Cardiac muscle cell (in vitro differentiated cells and primary cell): ENCODE data around the gene CCL13. TPM values are rescaled to one million over a fixed set of nuclear protein-coding genes. Genes with fewer than 3 reads are reported as not detected.

Experiments used
- DNase-seq, 2 donors: peaks; one replicate each; pipeline versions ENCODE4 v3.0.0 to v3.0.0-alpha.2; 2010 to 2017; ENCODE audit warnings: low read depth in 1 of 2, low spot score in 1 of 2
- H3K27ac ChIP-seq: fragments of 200-600 bp; sonication (generic); 2 replicates; pipeline ENCODE4 v1.5.1; 2016
- H3K27me3 ChIP-seq: fragments of 200-600 bp; sonication (generic); 2 replicates; pipeline ENCODE4 v1.6.0; 2016; ENCODE audit warnings: control low read depth
- H3K36me3 ChIP-seq: fragments of 200-600 bp; sonication (generic); 2 replicates; pipeline ENCODE4 v1.5.1; 2016; ENCODE audit warnings: control low read depth
- H3K4me1 ChIP-seq: fragments of 200-600 bp; sonication (generic); 2 replicates; pipeline ENCODE4 v1.8.1; 2017; ENCODE audit warnings: low read depth, mild to moderate bottlenecking, mixed run types
- H3K4me3 ChIP-seq: fragments of 200-600 bp; sonication (generic); 2 replicates; pipeline ENCODE4 v1.5.1; 2016; ENCODE audit warnings: mild to moderate bottlenecking
- H3K9me3 ChIP-seq: fragments of 200-600 bp; sonication (generic); 2 replicates; pipeline ENCODE4 v1.5.1; 2017; ENCODE audit warnings: low read depth, mild to moderate bottlenecking, control low read depth
- CTCF ChIP-seq: IDR thresholded peaks from 2 replicates; pipeline ENCODE4 v1.5.1; 2012; ENCODE audit warnings: low read depth, mild to moderate bottlenecking, low read length
- polyA plus RNA-seq: library from polyadenylated mRNA; unstranded; fragments of >200 nt; fragmentation: Nextera tagmentation; extraction: Ambion mirVana; gene quantifications from 2 replicates; pipeline ENCODE4 v1.2.1, GENCODE V29; 2016
- total RNA-seq: library from RNA; depleted of rRNA; stranded (reverse); fragments of >200 nt; gene quantifications from 2 replicates; pipeline ENCODE4 v1.2.3, GENCODE V29; 2016

The CCL13 gene
- total RNA-seq (not detected in 2 replicates), polyA plus RNA-seq (not detected in 2 replicates)

DNA sequence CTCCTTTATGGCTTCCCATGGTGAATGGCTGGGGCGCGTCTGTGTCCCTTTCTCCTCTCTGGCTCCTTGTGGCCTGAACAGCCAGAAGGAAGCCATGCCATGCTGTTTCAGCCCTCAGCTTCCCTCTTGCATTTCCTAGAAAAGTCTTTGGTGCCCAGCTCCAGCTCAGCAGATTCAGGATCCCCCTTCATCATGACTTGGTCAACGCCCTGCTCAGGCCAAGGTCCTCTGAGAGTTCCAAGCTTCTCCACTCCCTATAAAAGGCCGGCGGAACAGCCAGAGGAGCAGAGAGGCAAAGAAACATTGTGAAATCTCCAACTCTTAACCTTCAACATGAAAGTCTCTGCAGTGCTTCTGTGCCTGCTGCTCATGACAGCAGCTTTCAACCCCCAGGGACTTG lies at the start of gene CCL13:
Gene CCL13 (plus strand): TSS at position 287 of the 400 bp plus-strand sequence. CDS start 47 bp downstream, at position 334.
- Histone ChIP-seq H3K27me3 (no peaks in the 10 kb centered on the region), H3K4me1 (no peaks in the 10 kb centered on the region), H3K4me3 (no peak within 1 kb of the TSS), H3K36me3 (no peaks in the 10 kb centered on the region), H3K27ac (no peak within 1 kb of the TSS), H3K9me3 (no peaks in the 10 kb centered on the region)
- no peak for DNase-seq
- no peak for TF ChIP-seq CTCF

DNA sequence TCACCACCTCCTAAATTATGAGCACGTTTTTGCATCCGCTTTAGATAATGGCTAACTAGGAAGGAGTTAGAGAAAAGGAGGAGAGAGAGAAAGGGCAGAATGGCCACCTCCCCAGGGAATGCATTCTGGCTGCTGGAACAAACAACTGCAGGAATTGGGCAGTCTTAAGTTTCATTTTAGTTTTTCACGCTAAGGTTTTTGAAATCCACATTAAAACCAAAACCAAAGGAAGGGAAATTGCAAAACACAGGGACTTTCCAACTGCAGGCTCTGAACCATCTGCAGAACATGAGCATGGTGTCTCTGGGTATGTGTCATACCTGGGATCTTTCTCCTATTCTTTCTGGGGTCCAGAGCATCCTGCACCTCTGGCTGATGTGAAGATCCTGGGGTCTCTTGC lies 49.2 kb upstream of the CCL13 start:
- no peaks in the 10 kb centered on the region for H3K4me1 ChIP-seq
- no peaks in the 10 kb centered on the region for H3K36me3 ChIP-seq
- H3K4me3 ChIP-seq, result no peak overlapping the region
- TF ChIP-seq CTCF, result no peak
- H3K9me3 ChIP-seq, result no peaks in the 10 kb centered on the region
- peak in 1 of 2 donors; percentile 87 for DNase-seq
- peaks cover 12% of the 10 kb centered on the region for H3K27me3 ChIP-seq
- no peak overlapping the region for H3K27ac ChIP-seq

DNA sequence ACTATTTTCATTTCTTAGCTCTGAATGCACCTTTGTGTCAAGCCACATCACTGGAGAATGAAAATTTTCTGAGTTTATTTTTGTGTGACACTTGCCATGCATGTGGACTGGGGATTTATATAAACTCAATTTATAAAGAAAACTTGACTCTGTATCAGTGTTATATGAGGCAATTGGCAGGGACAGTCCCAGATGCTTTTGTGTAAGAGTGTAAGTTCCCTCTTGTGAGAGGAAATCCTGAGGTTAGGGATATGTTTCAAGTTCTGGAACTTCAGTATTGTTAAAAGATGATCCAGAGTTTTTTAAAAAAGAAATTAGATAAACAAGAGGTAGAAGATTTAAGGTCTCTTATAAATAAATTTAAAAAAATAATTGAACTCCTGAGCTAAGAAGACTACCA lies 47.9 kb upstream of the CCL13 start:
- Histone ChIP-seq H3K9me3 (no peaks in the 10 kb centered on the region), H3K4me3 (no peak overlapping the region), H3K27ac (no peak overlapping the region), H3K4me1 (no peaks in the 10 kb centered on the region), H3K27me3 (peaks cover 21% of the 10 kb centered on the region), H3K36me3 (no peaks in the 10 kb centered on the region)
- no peak for TF ChIP-seq CTCF
- no peak for DNase-seq

DNA sequence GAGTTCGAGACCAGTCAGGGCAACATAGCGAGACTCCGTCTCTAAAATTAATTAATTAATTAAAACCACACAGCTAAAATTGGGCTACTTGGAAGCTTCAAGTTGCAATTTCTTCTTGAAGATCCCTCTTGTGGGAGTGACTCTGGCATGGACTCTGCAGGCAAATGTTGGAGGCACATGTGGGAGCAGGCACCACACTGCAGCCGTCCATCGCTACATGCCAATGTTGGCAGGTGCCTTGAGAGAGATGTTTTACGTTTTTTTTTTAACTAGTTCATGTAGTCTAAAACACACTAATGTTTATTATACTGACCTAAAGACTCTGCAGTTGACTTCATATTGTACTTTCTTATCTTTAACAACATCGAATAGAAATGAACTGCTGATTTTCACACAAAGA lies 45.0 kb upstream of the CCL13 start:
- no peaks in the 10 kb centered on the region for H3K36me3 ChIP-seq
- TF ChIP-seq CTCF, result no peak
- no peak overlapping the region for H3K4me3 ChIP-seq
- DNase-seq, result no peak
- no peaks in the 10 kb centered on the region for H3K4me1 ChIP-seq
- H3K27ac ChIP-seq, result no peak overlapping the region
- H3K9me3 ChIP-seq, result no peaks in the 10 kb centered on the region
- peaks cover 45% of the 10 kb centered on the region for H3K27me3 ChIP-seq

- Histone ChIP-seq H3K4me1 (no peaks in the 10 kb centered on the region), H3K27ac (no peak overlapping the region), H3K27me3 (peaks cover 45% of the 10 kb centered on the region), H3K4me3 (no peak overlapping the region), H3K36me3 (no peaks in the 10 kb centered on the region), H3K9me3 (no peaks in the 10 kb centered on the region)
- no peak for TF ChIP-seq CTCF
- DNase-seq, result peak in 1 of 2 donors; percentile 91
Observed at GRCh38 chr17:34312080-34312479, 44.2 kb upstream of the CCL13 start.

DNA sequence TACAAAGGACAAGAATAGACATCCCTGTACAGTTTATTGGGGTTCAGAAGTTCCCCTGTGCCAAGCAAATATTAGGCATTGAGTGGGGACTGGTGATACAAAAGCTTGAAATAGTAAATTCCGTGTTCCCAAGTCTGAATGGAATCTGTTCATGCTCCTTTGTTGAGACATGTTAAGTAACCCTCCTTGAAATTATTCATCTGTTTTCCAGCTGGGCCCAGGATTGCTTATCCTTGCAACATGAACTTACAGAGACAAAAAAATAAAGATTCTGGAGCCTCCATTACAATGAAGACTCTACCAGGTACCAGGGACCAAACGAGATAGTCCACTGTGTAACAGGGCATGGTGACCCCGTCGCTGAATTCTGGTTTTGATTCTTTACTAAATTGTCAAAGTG lies 43.1 kb upstream of the CCL13 start:
- no peaks in the 10 kb centered on the region for H3K36me3 ChIP-seq
- no peak overlapping the region for H3K27ac ChIP-seq
- H3K4me1 ChIP-seq, result no peaks in the 10 kb centered on the region
- DNase-seq, result peak in 1 of 2 donors; percentile 73
- TF ChIP-seq CTCF, result no peak
- H3K27me3 ChIP-seq, result peaks cover 45% of the 10 kb centered on the region
- H3K4me3 ChIP-seq, result no peak overlapping the region
- H3K9me3 ChIP-seq, result no peaks in the 10 kb centered on the region
